Gastrocnemius medialis (tissue), 4 donors: ENCODE measurements around the gene CKB.

ENCODE experiments used
- CTCF ChIP-seq, 5 experiments: fragments of 450-650 bp in 3 of 5; fragments of 200-600 bp in 2 of 5; sonication (generic) in 2 of 5; IDR thresholded peaks in 4 of 5; conservative IDR thresholded peaks in 1 of 5; 1 replicate in 4 of 5; 2 replicates in 1 of 5; pipeline ENCODE4 v1.5.1; 2016 to 2019; ENCODE audit warnings: antibody characterized with exemption in 5 of 5, mild to moderate bottlenecking in 3 of 5, moderate library complexity in 3 of 5
- POLR2A ChIP-seq, 2 donors: fragments of 450-650 bp; IDR thresholded peaks; one replicate each; pipeline ENCODE4 v1.6.1; 2017; ENCODE audit warnings: antibody characterized with exemption in 2 of 2, mild to moderate bottlenecking in 2 of 2, moderate library complexity in 2 of 2

GRCh38 chr14:103488071-103488470 is 34.6 kb downstream of the CKB start:
- peak in 1 of 2 donors; percentile 26 for TF ChIP-seq POLR2A (IDR thresholded peaks at IDR 0.05)
- TF ChIP-seq CTCF (IDR thresholded peaks at IDR 0.05 in 4 of 5, conservative IDR thresholded peaks at IDR 0.05 in 1 of 5) = no peak
